Lower lobe of right lung (tissue), 2 donors: ENCODE data around the gene CRYGB. TPM values are rescaled to one million over a fixed set of nuclear protein-coding genes. Genes with fewer than 3 reads are reported as not detected.
"Not testable (repeated sequence)": the region's sequence is repeated elsewhere in the genome, so short reads cannot be mapped to it uniquely, and the experiment has no call there.

Source experiments
- ATAC-seq, 2 donors: fragments of 200-7000 bp; cut with Tn5 transposase; one replicate each; pipeline ENCODE4 v1.9.1; 2020 to 2022; ENCODE audit warnings: mild to moderate bottlenecking in 2 of 2, moderate library complexity in 2 of 2
- DNase-seq: peaks from one replicate; pipeline ENCODE4 v3.0.0-alpha.2; 2020
- H3K27ac ChIP-seq: fragments of 200-600 bp; one replicate; pipeline ENCODE4 v1.8.0; 2022
- H3K27me3 ChIP-seq: fragments of 200-600 bp; one replicate; pipeline ENCODE4 v1.8.0; 2022; ENCODE audit warnings: low read depth
- H3K36me3 ChIP-seq: fragments of 200-600 bp; one replicate; pipeline ENCODE4 v1.8.0; 2022; ENCODE audit warnings: mild to moderate bottlenecking
- H3K4me1 ChIP-seq: fragments of 200-600 bp; one replicate; pipeline ENCODE4 v1.8.0; 2022
- H3K4me3 ChIP-seq: fragments of 200-600 bp; one replicate; pipeline ENCODE4 v1.8.0; 2022; ENCODE audit warnings: mild to moderate bottlenecking
- H3K9me3 ChIP-seq: fragments of 200-600 bp; one replicate; pipeline ENCODE4 v1.8.0; 2022
- intact Hi-C: fragments of 100-400 bp; cut with DNase I; formaldehyde crosslinking; loops from one replicate; pipeline ENCODE4 v1.11.0; 2022
- total RNA-seq: library from RNA; stranded (reverse); fragmentation: NEBNext Ultra II Directional; extraction: Animal tissue kit (Norgen Biotek cat#: 25700); gene quantifications from one replicate; pipeline ENCODE4 v1.2.1, GENCODE V29; 2021
- TF ChIP-seq, protein P1 (sequence below): fragments of 200-600 bp; IDR thresholded peaks from one replicate; pipeline ENCODE4 v1.8.0; 2022; ENCODE audit warnings: antibody characterized with exemption, mild to moderate bottlenecking
- donor health status: DM: no; HTN: yes; CAD: no; lungs with severe emphysema.

The CRYGB gene
- total RNA-seq, 1 donor from 2014 or later: not detected

DNA sequence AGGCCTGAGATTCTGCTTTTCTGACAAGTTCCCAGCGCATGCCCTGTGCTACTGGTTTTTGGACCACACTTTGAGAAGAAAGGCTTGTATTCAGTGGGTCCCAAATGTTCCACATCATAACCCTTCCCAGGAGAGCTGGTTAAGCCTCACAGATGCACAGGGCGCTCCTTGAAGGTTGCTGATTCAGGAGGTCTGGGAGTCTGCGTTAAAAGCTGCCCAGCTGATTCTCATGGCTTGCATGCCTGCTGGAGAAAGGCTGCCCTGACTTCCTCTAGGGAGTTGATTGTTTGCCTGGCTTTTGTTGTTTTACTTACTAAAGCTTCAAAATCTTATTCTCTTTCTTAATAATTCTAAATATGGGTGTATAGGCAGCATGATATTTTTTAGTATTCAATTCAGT, 42.3 kb downstream of the CRYGB start:
- H3K9me3 ChIP-seq: no peaks in the 10 kb centered on the region
- H3K27me3 ChIP-seq: no peaks in the 10 kb centered on the region
- TF ChIP-seq, protein P1, sequence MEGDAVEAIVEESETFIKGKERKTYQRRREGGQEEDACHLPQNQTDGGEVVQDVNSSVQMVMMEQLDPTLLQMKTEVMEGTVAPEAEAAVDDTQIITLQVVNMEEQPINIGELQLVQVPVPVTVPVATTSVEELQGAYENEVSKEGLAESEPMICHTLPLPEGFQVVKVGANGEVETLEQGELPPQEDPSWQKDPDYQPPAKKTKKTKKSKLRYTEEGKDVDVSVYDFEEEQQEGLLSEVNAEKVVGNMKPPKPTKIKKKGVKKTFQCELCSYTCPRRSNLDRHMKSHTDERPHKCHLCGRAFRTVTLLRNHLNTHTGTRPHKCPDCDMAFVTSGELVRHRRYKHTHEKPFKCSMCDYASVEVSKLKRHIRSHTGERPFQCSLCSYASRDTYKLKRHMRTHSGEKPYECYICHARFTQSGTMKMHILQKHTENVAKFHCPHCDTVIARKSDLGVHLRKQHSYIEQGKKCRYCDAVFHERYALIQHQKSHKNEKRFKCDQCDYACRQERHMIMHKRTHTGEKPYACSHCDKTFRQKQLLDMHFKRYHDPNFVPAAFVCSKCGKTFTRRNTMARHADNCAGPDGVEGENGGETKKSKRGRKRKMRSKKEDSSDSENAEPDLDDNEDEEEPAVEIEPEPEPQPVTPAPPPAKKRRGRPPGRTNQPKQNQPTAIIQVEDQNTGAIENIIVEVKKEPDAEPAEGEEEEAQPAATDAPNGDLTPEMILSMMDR: no peak
- H3K27ac ChIP-seq: no peak overlapping the region
- no peak for ATAC-seq
- no peak overlapping the region for H3K4me3 ChIP-seq
- no peaks in the 10 kb centered on the region for H3K4me1 ChIP-seq
- DNase-seq: no peak
- H3K36me3 ChIP-seq: no peaks in the 10 kb centered on the region
- intact Hi-C loops: no loop called here

DNA sequence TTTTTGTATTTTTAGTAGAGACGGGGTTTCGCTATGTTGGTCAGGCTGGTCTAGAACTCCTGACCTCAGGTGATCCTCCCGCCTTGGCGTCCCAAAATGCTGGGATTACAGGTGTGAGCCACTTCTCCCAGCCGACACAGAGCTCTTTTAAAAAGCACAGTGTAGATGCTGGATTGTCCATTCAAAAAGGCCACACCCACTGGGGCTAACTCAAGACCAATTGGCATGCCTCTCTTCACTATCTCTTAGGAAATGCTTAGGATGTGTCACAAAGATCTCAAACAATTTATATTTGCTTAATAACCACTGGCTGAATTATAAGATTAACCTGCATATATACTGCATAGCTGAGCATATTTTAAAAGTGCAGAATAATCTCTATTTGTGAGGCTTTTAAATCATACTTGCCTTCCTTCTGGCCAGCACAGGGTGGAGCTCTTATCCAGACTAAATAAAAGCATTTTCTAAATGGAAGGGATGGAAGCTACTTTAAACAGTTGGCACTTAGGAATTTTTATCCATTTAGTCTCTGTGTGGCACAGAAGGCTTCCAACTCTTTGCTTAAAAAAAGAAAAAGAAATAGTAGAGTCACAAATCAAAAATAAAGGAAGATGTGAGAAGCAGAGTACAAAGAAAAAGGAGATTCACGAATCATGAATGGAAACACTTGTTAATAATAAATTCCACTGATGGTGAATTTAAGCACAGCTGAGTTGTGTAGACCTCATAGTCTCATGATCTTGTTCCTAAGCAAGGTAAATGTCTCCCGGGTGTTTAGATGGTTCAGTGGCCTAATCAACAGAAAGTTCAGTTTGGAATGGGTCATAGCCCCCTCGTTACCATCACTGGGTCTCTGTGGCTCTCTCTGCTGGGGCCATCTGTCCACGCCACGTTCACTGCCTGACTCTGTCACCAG, 44.0 kb downstream of the CRYGB start:
- H3K4me3 ChIP-seq: no peak overlapping the region
- ATAC-seq: no peak
- no peaks in the 10 kb centered on the region for H3K27me3 ChIP-seq
- no peak for DNase-seq
- no peaks in the 10 kb centered on the region for H3K4me1 ChIP-seq
- TF ChIP-seq, protein P1: no peak
- no peaks in the 10 kb centered on the region for H3K36me3 ChIP-seq
- H3K27ac ChIP-seq: no peak overlapping the region
- intact Hi-C loops: no loop called here
- H3K9me3 ChIP-seq: no peaks in the 10 kb centered on the region

DNA sequence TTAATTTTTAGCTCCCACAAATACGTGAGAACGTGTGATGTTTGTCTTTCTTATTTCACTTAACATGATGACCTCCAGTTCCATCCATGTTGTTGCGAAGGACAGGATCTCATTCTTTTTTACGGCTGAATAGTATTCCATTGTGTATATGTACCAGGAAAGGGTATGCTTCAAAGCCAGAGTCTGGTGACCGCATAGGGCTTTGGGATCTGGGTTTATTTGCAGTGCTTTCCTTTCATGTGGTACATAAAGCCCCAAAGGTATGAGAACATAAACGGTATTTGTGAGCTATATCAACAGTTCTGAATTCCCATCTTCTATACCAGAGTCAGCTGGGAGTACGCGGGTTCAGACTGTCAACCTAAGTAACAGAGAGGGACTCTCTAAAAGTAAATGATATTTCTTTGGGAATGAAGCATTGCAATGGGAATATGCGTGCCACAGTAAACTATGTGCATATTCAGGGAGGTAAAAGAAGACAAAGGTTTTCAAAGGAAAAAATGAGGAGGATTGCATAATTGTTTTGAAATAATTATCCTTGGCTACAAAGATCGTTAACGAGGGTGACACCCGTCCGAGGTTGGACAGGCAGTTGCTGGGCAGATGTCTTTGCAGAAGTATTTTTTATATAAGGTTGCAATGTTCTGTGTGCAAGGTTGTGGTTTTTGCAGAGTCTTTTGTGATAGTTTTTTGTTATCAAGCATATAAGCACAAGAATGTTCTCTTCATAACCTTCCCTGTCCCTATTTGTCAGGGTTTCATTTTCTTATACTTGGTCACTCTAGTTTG, 46.1 kb downstream of the CRYGB start:
- Histone ChIP-seq H3K4me3 (no peak overlapping the region), H3K4me1 (no peaks in the 10 kb centered on the region), H3K27me3 (no peaks in the 10 kb centered on the region), H3K36me3 (no peaks in the 10 kb centered on the region), H3K9me3 (no peaks in the 10 kb centered on the region), H3K27ac (no peak overlapping the region)
- intact Hi-C loops: no loop called here
- TF ChIP-seq, protein P1: no peak
- DNase-seq (no peak), ATAC-seq (no peak)

DNA sequence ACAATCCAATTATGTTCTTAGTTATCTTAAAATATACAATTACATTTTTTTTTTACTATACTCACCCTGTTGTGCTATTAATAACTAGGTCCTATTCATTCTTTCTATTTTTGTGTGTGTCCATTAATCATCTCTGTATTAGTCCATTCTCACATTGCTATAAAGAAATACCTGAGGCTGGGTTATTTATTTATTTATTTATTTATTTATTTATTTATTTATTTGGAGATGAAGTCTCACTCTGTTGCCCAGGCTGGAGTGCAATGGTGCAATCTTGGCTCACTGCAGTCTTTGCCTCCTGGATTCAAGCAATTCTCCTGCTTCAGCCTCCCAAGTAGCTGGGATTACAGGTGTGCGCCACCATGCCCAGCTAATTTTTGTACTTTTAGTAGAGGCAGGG, 47.3 kb downstream of the CRYGB start:
- H3K4me1 ChIP-seq, H3K36me3 ChIP-seq, DNase-seq, intact Hi-C loops, H3K27ac ChIP-seq, ATAC-seq, H3K4me3 ChIP-seq, H3K9me3 ChIP-seq, H3K27me3 ChIP-seq: not testable (repeated sequence)

DNA sequence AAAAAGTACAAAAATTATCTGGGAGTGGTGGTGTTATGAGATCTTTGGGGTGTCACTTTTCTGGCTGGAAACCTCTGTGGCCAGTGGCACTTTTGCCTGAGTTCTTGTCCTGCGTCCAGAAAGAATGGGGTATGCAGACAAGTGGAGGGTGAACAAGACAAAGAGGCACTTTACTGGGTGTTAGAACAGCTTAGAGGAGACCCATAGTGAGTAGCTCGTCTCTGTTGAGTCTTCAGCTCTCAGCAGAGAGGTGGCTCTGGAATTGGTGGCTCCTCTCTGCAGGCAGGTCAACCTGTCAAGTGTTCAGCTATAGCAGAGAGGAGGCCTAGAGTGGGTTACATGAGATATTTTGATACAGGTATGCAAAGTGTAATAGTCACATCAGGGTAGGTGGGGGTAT, 47.7 kb downstream of the CRYGB start:
- Histone ChIP-seq H3K4me3 (no peak overlapping the region), H3K4me1 (no peaks in the 10 kb centered on the region), H3K9me3 (no peaks in the 10 kb centered on the region), H3K27me3 (no peaks in the 10 kb centered on the region), H3K36me3 (no peaks in the 10 kb centered on the region), H3K27ac (no peak overlapping the region)
- no peak for DNase-seq
- intact Hi-C loops: no loop called here
- TF ChIP-seq, protein P1: no peak
- ATAC-seq: no peak

DNA sequence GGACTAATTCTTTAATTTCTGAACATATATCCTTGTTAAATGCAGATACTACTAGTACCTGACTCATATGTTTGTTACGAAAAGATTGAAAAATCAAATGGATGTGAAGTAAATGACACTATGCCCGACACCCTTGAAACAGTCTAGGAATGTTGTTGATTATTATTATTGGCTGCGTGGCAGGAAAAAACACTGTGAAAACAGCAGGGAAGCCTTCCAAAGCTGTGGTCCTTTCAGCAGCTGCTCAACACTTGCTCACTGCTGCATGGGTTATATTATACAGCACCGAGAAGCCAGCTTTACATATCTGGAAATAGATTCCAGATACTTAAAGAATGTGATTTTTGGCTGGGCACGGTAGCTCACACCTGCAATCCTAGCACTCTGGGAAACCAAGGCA, 48.2 kb downstream of the CRYGB start:
- TF ChIP-seq, protein P1: no peak
- Histone ChIP-seq H3K27ac (no peak overlapping the region), H3K4me1 (no peaks in the 10 kb centered on the region), H3K36me3 (no peaks in the 10 kb centered on the region), H3K9me3 (no peaks in the 10 kb centered on the region), H3K4me3 (no peak overlapping the region), H3K27me3 (no peaks in the 10 kb centered on the region)
- intact Hi-C loops: no loop called here
- ATAC-seq (no peak), DNase-seq (no peak)
